Measurements from ENCODE around the gene NDUFAF7.

DNA sequence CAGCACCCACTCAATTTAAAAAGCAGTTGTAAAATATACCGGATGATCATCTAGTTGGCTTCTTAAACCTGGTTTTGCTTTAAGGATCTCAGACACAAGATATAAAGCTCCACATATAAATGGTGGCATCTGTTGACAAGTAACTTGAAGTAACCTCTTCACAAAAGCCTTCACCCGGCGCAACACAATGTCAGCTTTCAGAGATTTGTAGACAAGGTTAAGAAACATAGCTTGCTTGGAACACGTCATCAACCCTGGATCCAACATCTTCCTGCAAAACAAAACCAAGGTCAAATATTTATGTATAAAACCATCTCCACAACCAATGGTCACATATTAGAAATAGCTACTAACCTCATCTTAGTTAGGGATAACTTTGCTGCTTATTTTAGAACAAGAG, 8.3 kb upstream of the NDUFAF7 start:
- no peak for TF ChIP-seq GATA3 (IDR thresholded peaks at IDR 0.05; ENCODE audit: low read depth, low read length)
- TF ChIP-seq GATA2 (IDR thresholded peaks at IDR 0.05; ENCODE audit: low read depth, low read length): no peak
